Putamen (tissue), 1 donor: ENCODE measurements around the gene NUP58.
A peak's percentile ranks its signal among the peaks of the same experiment; 100 is the strongest.

ENCODE experiments used
- DNase-seq: peaks from one replicate; pipeline ENCODE4 v3.0.0-alpha.2; 2016; ENCODE audit warnings: low spot score

NUP58 gene

GRCh38 chr13:25301347-25302113, at the start of gene NUP58:
NUP58 (plus strand) TSS chr13:25301625; CDS start chr13:25301774, 149 bp downstream.
- DNase-seq, result peak; percentile 95

DNA sequence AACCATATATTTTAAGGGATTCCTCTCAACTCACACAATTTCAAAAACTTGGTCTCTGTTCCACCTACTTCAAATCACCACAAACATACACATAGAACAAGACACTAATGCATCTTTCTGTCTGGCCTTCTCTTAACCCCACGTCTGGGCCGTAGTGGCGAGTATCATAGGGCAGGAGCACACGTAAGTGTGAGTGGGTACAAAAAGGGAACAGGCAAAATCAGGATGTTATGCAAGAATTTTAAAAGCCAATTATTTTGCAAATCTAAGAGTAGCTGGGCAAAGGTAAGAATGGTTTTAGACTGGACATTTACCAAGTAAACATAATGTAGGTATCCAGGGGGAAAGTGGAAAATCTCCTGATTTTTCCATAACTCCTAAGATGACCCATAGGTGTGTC, 49.2 kb upstream of the NUP58 start:
- no peak for DNase-seq

DNA sequence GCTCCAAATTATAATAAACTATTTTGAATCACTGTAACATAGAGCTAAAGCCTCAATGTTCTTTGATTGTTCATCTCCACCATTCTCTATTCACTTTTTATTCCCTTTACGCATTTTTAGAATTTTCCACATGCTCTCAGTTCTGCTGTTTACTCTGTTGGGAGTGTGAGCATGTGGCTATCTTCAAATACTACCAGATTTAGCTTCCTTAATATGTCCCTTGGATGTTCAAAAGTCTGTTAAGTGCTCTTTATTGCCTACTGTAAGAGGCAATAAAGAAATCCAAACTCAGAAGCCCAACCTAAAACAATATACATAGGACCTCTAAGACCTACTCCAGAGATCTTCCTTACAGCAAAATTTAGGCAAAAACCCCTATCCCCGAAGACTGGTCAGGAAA, 48.7 kb upstream of the NUP58 start:
- no peak for DNase-seq

GRCh38 chr13:25253702-25254101, 47.7 kb upstream of the NUP58 start:
- DNase-seq, result no peak

- no peak for DNase-seq
Observed at GRCh38 chr13:25262261-25262660, 39.2 kb upstream of the NUP58 start.

DNA sequence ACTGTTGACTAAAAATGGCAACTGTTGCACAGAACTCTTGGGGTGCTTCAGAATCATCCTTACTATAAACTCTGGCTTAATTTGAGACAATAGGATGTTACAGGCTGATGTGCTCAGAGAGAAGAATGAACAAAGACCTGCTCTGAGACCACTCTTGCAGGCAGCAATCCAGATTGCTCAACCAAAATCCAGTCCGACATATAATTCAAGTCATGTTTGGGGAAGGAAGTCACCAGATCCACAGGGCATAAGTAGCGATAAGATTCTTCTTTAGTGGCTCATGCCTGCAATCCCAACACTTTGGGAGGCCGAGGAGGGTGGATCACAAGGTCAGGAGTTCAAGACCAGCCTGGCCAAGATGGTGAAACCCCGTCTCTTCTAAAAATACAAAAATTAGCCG, 34.7 kb upstream of the NUP58 start:
- DNase-seq, result no peak

GRCh38 chr13:25267715-25268114, 33.7 kb upstream of the NUP58 start:
- DNase-seq, result no peak

DNA sequence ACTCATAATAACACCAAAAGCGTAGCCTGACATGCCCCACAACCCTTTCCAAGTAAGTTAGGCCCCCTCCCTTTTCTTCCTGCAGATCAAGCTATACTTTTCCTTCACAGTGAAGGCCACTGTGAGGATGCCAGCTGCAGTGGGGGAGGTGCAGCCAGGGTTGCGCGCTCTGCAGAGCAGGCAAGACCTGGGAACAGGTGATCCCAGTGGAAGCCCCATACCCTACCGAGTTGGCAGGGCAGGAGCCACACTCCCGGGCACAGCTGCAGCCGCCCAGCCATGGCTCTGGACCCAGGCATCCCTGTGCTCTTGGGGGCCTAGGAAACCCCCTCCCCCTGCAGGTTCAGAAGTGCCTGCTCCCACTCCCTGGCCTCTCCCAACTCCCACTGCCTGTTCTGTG, 32.9 kb upstream of the NUP58 start:
- DNase-seq, result no peak

DNA sequence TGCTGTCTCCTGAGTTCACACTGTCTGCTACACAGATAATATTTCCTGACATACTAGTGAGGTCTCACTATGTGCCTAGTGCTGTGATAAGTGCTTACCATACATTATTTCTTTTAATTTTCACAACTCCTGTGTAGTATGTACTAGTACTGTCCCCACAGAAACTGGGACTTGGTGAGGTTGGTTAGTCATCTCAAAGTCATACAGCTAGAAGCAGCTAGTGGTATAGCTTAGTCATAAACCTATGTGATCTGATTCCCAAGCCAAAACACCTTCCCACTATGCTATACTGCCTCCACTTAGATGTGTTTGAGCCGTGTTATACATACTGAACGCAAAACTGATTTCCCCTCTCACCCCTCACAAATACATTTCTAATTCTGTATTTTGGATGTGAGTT, 24.7 kb upstream of the NUP58 start:
- DNase-seq, result no peak

DNA sequence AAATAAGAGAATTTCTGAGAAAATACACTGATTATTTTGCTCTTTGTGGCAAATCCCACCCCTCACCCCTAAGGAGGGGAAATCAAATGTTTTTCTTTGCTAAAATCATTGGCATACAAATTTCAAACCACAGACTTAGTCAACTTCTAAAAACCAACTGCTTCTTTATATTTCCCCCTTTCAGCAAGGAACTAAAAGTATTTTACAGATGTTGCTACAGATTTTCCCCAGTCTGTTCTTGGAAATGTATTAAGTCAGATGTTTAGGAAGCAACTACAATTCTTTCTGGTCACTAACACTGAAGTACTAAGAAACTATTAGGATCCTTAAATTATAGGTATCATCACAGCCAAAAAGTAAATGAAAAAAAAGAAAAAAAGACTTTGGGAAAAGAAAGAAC, 21.0 kb upstream of the NUP58 start:
- no peak for DNase-seq

GRCh38 chr13:25281193-25281934, 20.1 kb upstream of the NUP58 start:
- no peak for DNase-seq

GRCh38 chr13:25281935-25282332, 19.5 kb upstream of the NUP58 start:
- no peak for DNase-seq

DNA sequence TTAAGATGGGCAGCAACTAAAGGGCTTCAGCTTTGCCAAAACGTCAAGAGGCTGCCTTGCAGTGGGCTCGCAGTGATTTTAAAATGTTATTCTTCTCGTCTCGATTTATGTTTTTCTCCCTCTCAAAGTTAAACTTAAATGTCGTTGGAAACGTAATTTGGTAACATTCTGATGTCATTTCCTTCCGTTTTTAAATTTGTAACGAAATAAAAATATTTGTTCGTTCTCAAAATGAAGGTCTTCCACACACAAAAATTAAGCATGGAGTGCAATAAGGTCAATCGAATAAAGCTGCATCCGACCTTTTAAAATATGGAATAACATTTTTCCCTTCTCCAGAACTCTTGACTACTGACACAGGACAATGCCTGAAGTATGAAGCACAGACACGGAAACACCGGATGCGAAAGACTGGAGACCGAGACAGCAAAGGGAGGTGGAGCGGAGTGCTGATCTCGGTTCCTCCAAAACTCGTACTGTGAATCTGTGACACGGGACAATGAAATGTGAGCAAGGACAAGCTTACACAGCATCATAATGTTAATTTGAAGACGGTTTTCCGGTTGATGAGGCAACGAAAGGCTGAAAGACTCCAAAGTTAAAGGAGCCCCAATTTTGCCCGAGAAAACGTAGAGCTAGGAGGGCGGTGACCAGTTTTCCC, 15.0 kb upstream of the NUP58 start:
- DNase-seq, result peak; percentile 36

DNA sequence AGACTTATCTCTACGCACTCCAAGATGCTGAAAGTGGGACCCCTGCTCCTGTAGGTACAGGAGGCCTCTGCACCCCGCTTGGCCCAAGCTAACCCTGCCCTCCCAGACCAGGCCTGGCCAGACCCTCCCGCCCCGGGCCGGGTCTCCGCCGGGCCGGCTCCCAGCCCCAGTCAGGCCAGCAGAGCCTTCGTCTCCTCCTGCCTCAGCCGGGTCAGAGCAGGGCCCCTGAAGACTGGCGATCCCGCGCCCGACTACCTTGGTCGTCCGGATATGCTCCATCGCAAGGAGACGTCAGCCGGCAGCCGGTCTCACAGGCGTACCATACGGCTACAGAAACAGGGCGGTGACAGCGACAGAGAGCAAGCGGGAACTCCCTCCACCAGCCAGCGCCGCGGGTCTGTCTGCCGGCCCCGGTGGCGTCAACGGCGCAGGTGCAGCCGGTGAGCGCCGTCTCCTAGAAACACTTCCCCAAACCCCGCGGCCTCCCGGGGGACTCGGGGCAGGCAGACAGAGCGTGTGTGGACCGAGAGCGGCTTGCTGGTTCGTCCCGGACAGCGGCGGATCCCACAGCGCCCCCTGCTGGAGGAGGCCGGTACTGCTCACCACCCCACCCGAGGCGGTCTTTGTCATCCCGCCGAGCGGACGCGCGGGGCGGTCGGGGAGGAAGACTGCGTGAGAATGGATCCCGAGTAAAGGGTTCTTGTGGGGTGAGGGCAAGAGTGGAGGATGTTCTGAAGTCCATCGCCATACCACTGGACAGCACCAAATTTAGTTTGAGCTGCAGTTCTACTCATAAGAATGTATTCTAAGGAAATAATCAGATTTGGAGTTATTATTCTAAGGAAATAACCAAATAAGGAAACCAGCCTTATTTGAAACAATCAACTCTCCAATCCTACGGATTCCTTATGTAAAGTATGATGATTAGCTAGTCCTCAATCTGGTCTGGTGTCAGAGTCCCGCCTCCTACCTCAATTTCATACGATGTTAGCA, 14.2 kb upstream of the NUP58 start, which contains the start of gene MTMR6:
Gene MTMR6, minus strand, starts transcription at position 520 of the 993 bp plus-strand sequence. Its CDS starts 241 bp downstream, at position 279.
- peak; percentile 88 for DNase-seq

DNA sequence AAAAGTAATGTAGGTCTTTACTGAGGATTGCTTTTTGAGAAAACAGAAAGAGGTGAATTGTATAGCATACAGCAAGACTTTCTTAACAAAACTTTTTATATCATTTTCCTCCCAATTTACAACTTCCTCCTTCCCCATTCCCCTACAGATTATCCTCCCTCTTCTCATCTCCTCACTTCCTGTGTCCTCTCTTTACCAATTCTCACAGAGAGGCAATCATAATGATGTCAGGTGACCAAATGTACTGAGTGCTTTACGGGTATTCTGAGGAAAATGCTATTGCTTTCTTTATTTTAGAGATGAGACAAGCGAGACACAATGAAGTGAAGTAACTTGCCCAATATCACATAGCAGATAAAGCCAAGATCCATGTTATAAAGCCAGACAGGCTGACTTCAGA, 12.5 kb upstream of the NUP58 start:
- DNase-seq, result no peak

GRCh38 chr13:25291691-25292090, 9.7 kb upstream of the NUP58 start:
- no peak for DNase-seq

DNA sequence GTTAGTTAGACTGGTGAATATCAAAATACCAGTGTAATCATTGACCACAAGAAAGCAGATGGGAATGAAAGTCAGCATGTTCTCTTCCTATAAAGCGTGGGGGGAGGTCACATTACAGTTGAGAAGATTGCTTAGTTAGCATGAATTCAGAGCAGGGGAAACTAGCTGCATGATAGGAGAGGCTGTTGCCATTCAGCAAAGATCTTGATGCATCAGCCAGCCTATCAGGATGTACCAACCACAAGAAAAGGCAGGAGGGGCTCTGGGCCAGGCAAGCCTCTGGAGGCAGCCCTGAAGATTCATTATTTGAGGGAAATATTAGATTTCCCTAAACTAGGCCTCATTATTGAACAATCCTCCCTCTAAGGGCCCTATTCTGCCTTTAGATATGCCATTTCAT, 9.1 kb upstream of the NUP58 start:
- DNase-seq, result no peak

- DNase-seq, result no peak
Observed at GRCh38 chr13:25295228-25295627, 6.2 kb upstream of the NUP58 start.

- DNase-seq, result no peak
Observed at GRCh38 chr13:25295701-25296100, 5.7 kb upstream of the NUP58 start.

DNA sequence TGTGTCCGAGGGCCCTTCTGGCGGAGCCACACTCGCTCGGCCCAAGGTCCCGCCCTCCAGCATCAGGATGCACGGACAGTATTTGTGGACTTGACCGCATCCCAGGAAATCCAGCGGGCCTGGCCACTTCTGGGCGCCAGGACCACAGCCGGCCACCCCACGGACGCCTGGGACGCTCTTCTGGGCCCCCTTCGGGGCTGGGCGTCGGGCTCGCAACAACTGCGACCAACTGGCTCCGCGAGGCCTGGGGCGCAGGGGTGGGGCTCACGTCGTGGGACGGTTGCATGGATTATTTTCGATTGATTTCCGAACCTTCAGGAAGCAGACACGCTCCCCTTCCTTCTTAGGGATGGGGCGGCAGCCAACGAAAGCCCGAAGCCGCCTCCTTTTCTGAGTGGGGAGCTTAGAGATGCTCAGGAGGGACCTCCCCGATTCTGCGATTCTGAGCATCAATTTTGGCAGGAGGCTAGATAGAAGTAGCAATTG, 521 bp upstream of the NUP58 start:
- DNase-seq, result no peak

GRCh38 chr13:25302121-25302520, 696 bp downstream of the NUP58 start:
- DNase-seq, result no peak
